CD14-positive monocyte (primary cell): Measurements from ENCODE around the gene NAA35. TPM values are rescaled to one million over a fixed set of nuclear protein-coding genes. Genes with fewer than 3 reads are reported as not detected.

ENCODE experiments used
- DNase-seq, 3 donors: peaks; one replicate each; pipeline ENCODE4 v3.0.0-alpha.2; 2011 to 2022
- H2AFZ ChIP-seq: 2 replicates; pipeline ENCODE4 v1.6.0; 2012; ENCODE audit warnings: mild to moderate bottlenecking, low read depth, low read length, inconsistent platforms; ENCODE audit not compliant: insufficient read depth, poor library complexity, severe bottlenecking
- H3K27ac ChIP-seq, 2 donors: 1 replicate in 1 of 2; 2 replicates in 1 of 2; pipeline ENCODE4 v1.5.1; 2012 to 2013; ENCODE audit warnings: low read length in 2 of 2, control low read depth in 1 of 2, inconsistent platforms in 1 of 2, low read depth in 1 of 2, mild to moderate bottlenecking in 1 of 2
- H3K27me3 ChIP-seq, 2 donors: one replicate each; pipeline versions ENCODE4 v1.6.0 to v1.6.1; 2011 to 2013; ENCODE audit warnings: low read length in 2 of 2; ENCODE audit not compliant: control insufficient read depth in 2 of 2, insufficient read depth in 2 of 2
- H3K36me3 ChIP-seq, 2 donors: replicated peaks in 1 of 2; 1 replicate in 1 of 2; 2 replicates in 1 of 2; pipeline versions ENCODE4 v1.5.1 to v1.6.1; 2012 to 2013; ENCODE audit warnings: low read length in 2 of 2, control low read depth in 1 of 2, inconsistent platforms in 1 of 2, mild to moderate bottlenecking in 1 of 2; ENCODE audit not compliant: insufficient read depth in 2 of 2, control insufficient read depth in 1 of 2
- H3K4me1 ChIP-seq, 2 donors: 1 replicate in 1 of 2; 2 replicates in 1 of 2; pipeline versions ENCODE4 v1.5.1 to v1.6.1; 2012 to 2013; ENCODE audit warnings: low read length in 2 of 2, control low read depth in 1 of 2, inconsistent platforms in 1 of 2, mild to moderate bottlenecking in 1 of 2, moderate library complexity in 1 of 2; ENCODE audit not compliant: insufficient read depth in 2 of 2, control insufficient read depth in 1 of 2
- H3K4me2 ChIP-seq: replicated peaks from 2 replicates; pipeline ENCODE3; 2012; ENCODE audit warnings: low read length, moderate library complexity, mild to moderate bottlenecking; ENCODE audit not compliant: poor library complexity, severe bottlenecking; ENCODE audit errors: extremely low read depth
- H3K4me3 ChIP-seq, 3 experiments: fragments of 200-600 bp in 1 of 3; sonication (generic) in 1 of 3; replicated peaks in 1 of 3; 1 replicate in 2 of 3; 2 replicates in 1 of 3; pipeline ENCODE4 v1.5.1; 2011 to 2013; ENCODE audit warnings: low read length in 3 of 3, mild to moderate bottlenecking in 3 of 3, control low read depth in 2 of 3, low read depth in 2 of 3, inconsistent platforms in 1 of 3, moderate library complexity in 1 of 3
- H3K79me2 ChIP-seq: 2 replicates; pipeline ENCODE4 v1.6.0; 2012; ENCODE audit warnings: mild to moderate bottlenecking, control low read depth, inconsistent platforms, low read length, moderate library complexity; ENCODE audit not compliant: insufficient read depth
- H3K9ac ChIP-seq: 2 replicates; pipeline ENCODE4 v1.6.0; 2017; ENCODE audit warnings: low read length, mild to moderate bottlenecking; ENCODE audit not compliant: insufficient read depth, poor library complexity, severe bottlenecking
- H3K9me3 ChIP-seq, 2 donors: replicated peaks in 1 of 2; 1 replicate in 1 of 2; 2 replicates in 1 of 2; pipeline versions ENCODE4 v1.5.1 to v1.6.1; 2012 to 2013; ENCODE audit warnings: low read length in 2 of 2, control low read depth in 1 of 2; ENCODE audit not compliant: control insufficient read depth in 1 of 2, insufficient read depth in 1 of 2
- H4K20me1 ChIP-seq: 2 replicates; pipeline ENCODE4 v1.6.0; 2012; ENCODE audit warnings: mild to moderate bottlenecking, low read length, control low read depth, moderate library complexity; ENCODE audit not compliant: insufficient read depth
- H3K27ac Mint-ChIP-seq, 7 donors: one replicate each; pipeline ENCODE4 v1.8.0; 2020; ENCODE audit warnings: mild to moderate bottlenecking in 7 of 7, mixed read lengths in 7 of 7, moderate library complexity in 6 of 7, inconsistent platforms in 2 of 7
- H3K27me3 Mint-ChIP-seq, 3 donors: one replicate each; pipeline ENCODE4 v1.8.0; 2021 to 2022; ENCODE audit warnings: low read depth in 3 of 3, mild to moderate bottlenecking in 3 of 3, mixed read lengths in 3 of 3, moderate library complexity in 3 of 3, inconsistent platforms in 1 of 3
- H3K36me3 Mint-ChIP-seq, 2 donors: one replicate each; pipeline ENCODE4 v1.8.0; 2020; ENCODE audit warnings: mixed read lengths in 2 of 2, inconsistent platforms in 1 of 2, mild to moderate bottlenecking in 1 of 2
- H3K4me1 Mint-ChIP-seq: one replicate; pipeline ENCODE4 v1.8.0; 2020; ENCODE audit warnings: mild to moderate bottlenecking, mixed read lengths
- H3K4me3 Mint-ChIP-seq, 2 donors: one replicate each; pipeline ENCODE4 v1.8.0; 2020; ENCODE audit warnings: mild to moderate bottlenecking in 2 of 2, mixed read lengths in 2 of 2, moderate library complexity in 1 of 2
- H3K9me3 Mint-ChIP-seq, 7 donors: one replicate each; pipeline ENCODE4 v1.8.0; 2020 to 2022; ENCODE audit warnings: mixed read lengths in 7 of 7, mild to moderate bottlenecking in 6 of 7, moderate library complexity in 6 of 7, inconsistent platforms in 2 of 7
- WGBS: methylation state at CpG from one replicate; pipeline ENCODE4 v1.1.5; 2013; ENCODE audit warnings: missing lambda C conversion rate; ENCODE audit not compliant: insufficient coverage; 5-methylcytosine and 5-hydroxymethylcytosine counted together
- intact Hi-C, 2 donors: fragments of 100-400 bp; cut with micrococcal nuclease; formaldehyde crosslinking; loops; one replicate each; pipeline versions ENCODE4 v1.15.0 to v1.15.1; 2023
- polyA plus RNA-seq, 3 donors: library from polyadenylated mRNA; depleted of rRNA in 1 of 3; unstranded in 2 of 3; stranded (reverse) in 1 of 3; fragments of 300-500 nt in 2 of 3; fragments of >200 nt in 1 of 3; fragmentation: Illumina TruSeq in 2 of 3; gene quantifications; 1 replicate in 2 of 3; 2 replicates in 1 of 3; pipeline ENCODE4 v1.2.3, GENCODE V29; 2012 to 2021
- TF ChIP-seq, protein P1 (sequence below): fragments of 200-600 bp; IDR thresholded peaks from one replicate; pipeline ENCODE4 v1.8.0; 2022; ENCODE audit warnings: antibody characterized with exemption, mild to moderate bottlenecking

The NAA35 gene
- polyA plus RNA-seq, 3 donors: 4.4 to 8.7 (median 5.6) TPM

DNA sequence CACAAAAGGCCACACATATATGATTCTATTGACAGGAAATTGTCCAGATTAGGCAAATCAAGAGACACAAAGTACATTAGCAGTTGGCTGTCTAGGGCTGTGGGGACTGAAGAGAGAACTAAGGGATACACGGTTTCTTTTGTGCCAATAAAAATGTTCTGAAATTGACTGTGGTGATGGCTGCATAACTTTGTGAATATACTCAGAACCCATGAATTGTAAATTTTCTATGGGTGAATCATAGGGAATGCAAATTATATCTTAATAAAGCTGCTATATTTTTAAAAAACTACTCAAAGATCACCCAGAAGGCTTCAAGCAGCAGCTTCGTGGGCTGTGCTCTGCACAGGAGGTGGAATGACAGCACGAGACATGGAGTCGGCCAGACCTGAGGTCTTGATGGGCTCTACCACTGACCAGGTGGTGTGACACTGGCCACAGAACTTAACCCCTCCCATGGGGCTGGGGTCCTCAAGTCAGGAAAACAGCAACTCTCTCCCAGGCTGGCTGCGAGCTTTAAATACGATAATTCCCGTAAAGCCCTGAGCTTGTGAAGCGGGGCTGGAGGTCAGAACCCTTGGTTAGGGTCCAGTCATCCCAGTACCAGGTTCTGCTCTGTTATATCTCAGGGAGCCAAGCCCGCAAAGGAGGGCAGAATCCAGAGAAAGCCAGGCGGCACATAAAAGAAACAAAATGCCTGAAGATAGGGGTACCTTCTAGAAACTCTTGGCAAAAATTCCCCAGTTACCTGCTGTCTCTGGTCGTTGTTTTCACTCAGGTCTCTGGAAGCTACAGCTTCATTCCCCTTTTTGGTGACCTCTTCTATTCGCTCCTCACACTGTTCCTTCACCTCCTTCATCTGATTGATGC is 99.3 kb downstream of the NAA35 start:
- peaks cover 0 to 8% of the 10 kb centered on the region in 2 donors for H3K36me3 ChIP-seq
- no peaks in the 10 kb centered on the region for H3K9me3 Mint-ChIP-seq
- H3K79me2 ChIP-seq: no peaks in the 10 kb centered on the region
- H3K4me3 Mint-ChIP-seq: no peak overlapping the region
- no peaks in the 10 kb centered on the region for H3K4me1 Mint-ChIP-seq
- no peak overlapping the region for H3K4me2 ChIP-seq
- H4K20me1 ChIP-seq: no peaks in the 10 kb centered on the region
- H2AFZ ChIP-seq: no peak overlapping the region
- H3K9me3 ChIP-seq: no peaks in the 10 kb centered on the region
- H3K27me3 ChIP-seq: no peaks in the 10 kb centered on the region
- no peak overlapping the region for H3K4me3 ChIP-seq
- H3K27ac ChIP-seq: no peak overlapping the region
- no peaks in the 10 kb centered on the region for H3K4me1 ChIP-seq
- no peak for DNase-seq
- H3K27ac Mint-ChIP-seq: no peak overlapping the region
- intact Hi-C loops: no loop called here
- 97% methylated on average over 6 of the region's 12 CpGs for WGBS
- H3K9ac ChIP-seq: no peak overlapping the region
- TF ChIP-seq, protein P1, sequence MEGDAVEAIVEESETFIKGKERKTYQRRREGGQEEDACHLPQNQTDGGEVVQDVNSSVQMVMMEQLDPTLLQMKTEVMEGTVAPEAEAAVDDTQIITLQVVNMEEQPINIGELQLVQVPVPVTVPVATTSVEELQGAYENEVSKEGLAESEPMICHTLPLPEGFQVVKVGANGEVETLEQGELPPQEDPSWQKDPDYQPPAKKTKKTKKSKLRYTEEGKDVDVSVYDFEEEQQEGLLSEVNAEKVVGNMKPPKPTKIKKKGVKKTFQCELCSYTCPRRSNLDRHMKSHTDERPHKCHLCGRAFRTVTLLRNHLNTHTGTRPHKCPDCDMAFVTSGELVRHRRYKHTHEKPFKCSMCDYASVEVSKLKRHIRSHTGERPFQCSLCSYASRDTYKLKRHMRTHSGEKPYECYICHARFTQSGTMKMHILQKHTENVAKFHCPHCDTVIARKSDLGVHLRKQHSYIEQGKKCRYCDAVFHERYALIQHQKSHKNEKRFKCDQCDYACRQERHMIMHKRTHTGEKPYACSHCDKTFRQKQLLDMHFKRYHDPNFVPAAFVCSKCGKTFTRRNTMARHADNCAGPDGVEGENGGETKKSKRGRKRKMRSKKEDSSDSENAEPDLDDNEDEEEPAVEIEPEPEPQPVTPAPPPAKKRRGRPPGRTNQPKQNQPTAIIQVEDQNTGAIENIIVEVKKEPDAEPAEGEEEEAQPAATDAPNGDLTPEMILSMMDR: no peak
- H3K36me3 Mint-ChIP-seq: peaks cover 23 to 31% of the 10 kb centered on the region in 2 donors
- peaks cover 0 to 6% (median 2%) of the 10 kb centered on the region in 3 donors for H3K27me3 Mint-ChIP-seq

DNA sequence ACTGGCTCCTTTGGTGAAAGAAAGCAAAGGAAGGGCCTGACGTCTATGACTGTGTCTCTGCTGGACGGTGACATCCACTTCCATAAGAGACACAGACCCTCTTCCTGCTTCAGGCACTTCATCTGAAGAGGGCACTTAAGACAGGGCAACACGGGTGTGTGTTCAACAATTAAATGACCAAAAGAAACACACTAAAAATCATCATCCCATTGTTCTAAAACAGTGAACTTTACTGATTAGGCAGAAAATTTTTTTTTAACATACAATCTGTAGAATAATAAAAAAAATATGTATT is 99.9 kb downstream of the NAA35 start:
- no peak overlapping the region for H3K9ac ChIP-seq
- H3K27me3 ChIP-seq: no peaks in the 10 kb centered on the region
- Mint-ChIP-seq H3K27ac (no peak overlapping the region), H3K36me3 (peaks cover 23 to 29% of the 10 kb centered on the region in 2 donors), H3K4me1 (no peaks in the 10 kb centered on the region), H3K27me3 (peaks cover 0 to 6% (median 2%) of the 10 kb centered on the region in 3 donors), H3K9me3 (no peaks in the 10 kb centered on the region), H3K4me3 (no peak overlapping the region)
- DNase-seq: no peak
- H3K4me2 ChIP-seq: no peak overlapping the region
- H3K4me1 ChIP-seq: no peaks in the 10 kb centered on the region
- H4K20me1 ChIP-seq: no peaks in the 10 kb centered on the region
- intact Hi-C loops: no loop called here
- H3K36me3 ChIP-seq: peaks cover 0 to 2% of the 10 kb centered on the region in 2 donors
- no peak overlapping the region for H3K4me3 ChIP-seq
- no peaks in the 10 kb centered on the region for H3K9me3 ChIP-seq
- TF ChIP-seq, protein P1: no peak
- WGBS: 60% methylated on average over 1 of the region's 3 CpGs
- no peak overlapping the region for H3K27ac ChIP-seq
- H2AFZ ChIP-seq: no peak overlapping the region
- no peaks in the 10 kb centered on the region for H3K79me2 ChIP-seq
